ENCODE results near the gene DNAAF9.
A peak's percentile ranks its signal among the peaks of the same experiment; 100 is the strongest.
"Not testable (repeated sequence)": the region's sequence is repeated elsewhere in the genome, so short reads cannot be mapped to it uniquely, and the experiment has no call there.

Gene DNAAF9

GRCh38 chr20:3423126-3423525 lies 15.7 kb upstream of the DNAAF9 start:
- Mint-ChIP-seq H3K27me3 (no peaks in the 10 kb centered on the region), H3K36me3 (ENCODE audit: low read depth) (no peaks in the 10 kb centered on the region), H3K27ac (no peak overlapping the region), H3K4me1 (peaks cover 10% of the 10 kb centered on the region), H3K4me3 (no peak overlapping the region), H3K9me3 (no peaks in the 10 kb centered on the region)
- ATAC-seq (no peak), DNase-seq (no peak)

GRCh38 chr20:3421985-3422384 lies 14.5 kb upstream of the DNAAF9 start:
- ATAC-seq (no peak), DNase-seq (no peak)
- no peak overlapping the region for H3K27ac Mint-ChIP-seq
- no peaks in the 10 kb centered on the region for H3K9me3 Mint-ChIP-seq
- H3K4me1 Mint-ChIP-seq = peaks cover 10% of the 10 kb centered on the region
- no peaks in the 10 kb centered on the region for H3K27me3 Mint-ChIP-seq
- H3K36me3 Mint-ChIP-seq (ENCODE audit: low read depth) = no peaks in the 10 kb centered on the region
- H3K4me3 Mint-ChIP-seq = no peak overlapping the region

GRCh38 chr20:3420211-3420707 lies 12.8 kb upstream of the DNAAF9 start:
- no peaks in the 10 kb centered on the region for H3K36me3 Mint-ChIP-seq (ENCODE audit: low read depth)
- DNase-seq = peak; percentile 34
- peak overlapping the region; percentile 70 for H3K27ac Mint-ChIP-seq
- H3K27me3 Mint-ChIP-seq = no peaks in the 10 kb centered on the region
- no peak overlapping the region for H3K4me3 Mint-ChIP-seq
- H3K4me1 Mint-ChIP-seq = peaks cover 10% of the 10 kb centered on the region
- peak; percentile 99 for ATAC-seq
- no peaks in the 10 kb centered on the region for H3K9me3 Mint-ChIP-seq

GRCh38 chr20:3418161-3418560 lies 10.7 kb upstream of the DNAAF9 start:
- H3K36me3 Mint-ChIP-seq (ENCODE audit: low read depth); H3K27me3 Mint-ChIP-seq; H3K4me3 Mint-ChIP-seq; DNase-seq; H3K27ac Mint-ChIP-seq; H3K4me1 Mint-ChIP-seq; ATAC-seq; H3K9me3 Mint-ChIP-seq: not testable (repeated sequence)

- H3K27me3 Mint-ChIP-seq = no peaks in the 10 kb centered on the region
- H3K9me3 Mint-ChIP-seq = no peaks in the 10 kb centered on the region
- no peak overlapping the region for H3K27ac Mint-ChIP-seq
- no peak for DNase-seq
- H3K36me3 Mint-ChIP-seq (ENCODE audit: low read depth) = no peaks in the 10 kb centered on the region
- ATAC-seq = no peak
- H3K4me1 Mint-ChIP-seq = peaks cover 6% of the 10 kb centered on the region
- H3K4me3 Mint-ChIP-seq = no peak overlapping the region
Measured at GRCh38 chr20:3414122-3414521, 6.7 kb upstream of the DNAAF9 start.

GRCh38 chr20:3413393-3413889 lies 6.0 kb upstream of the DNAAF9 start:
- H3K4me1 Mint-ChIP-seq = peaks cover 11% of the 10 kb centered on the region
- ATAC-seq = no peak
- no peak overlapping the region for H3K27ac Mint-ChIP-seq

GRCh38 chr20:3412600-3413392 lies 5.3 kb upstream of the DNAAF9 start:
- Mint-ChIP-seq H3K36me3 (ENCODE audit: low read depth) (no peaks in the 10 kb centered on the region), H3K4me3 (no peak overlapping the region), H3K27ac (no peak overlapping the region), H3K9me3 (no peaks in the 10 kb centered on the region), H3K4me1 (peaks cover 17% of the 10 kb centered on the region), H3K27me3 (peaks cover 2% of the 10 kb centered on the region)
- ATAC-seq (no peak), DNase-seq (no peak)

More at GRCh38 chr20:3413393-3413889, 6.0 kb upstream of the DNAAF9 start:
- H3K27me3 Mint-ChIP-seq = peaks cover 2% of the 10 kb centered on the region
- H3K36me3 Mint-ChIP-seq (ENCODE audit: low read depth) = no peaks in the 10 kb centered on the region
- DNase-seq = no peak
- H3K9me3 Mint-ChIP-seq = no peaks in the 10 kb centered on the region
- H3K4me3 Mint-ChIP-seq = no peak overlapping the region

GRCh38 chr20:3410464-3410863 lies 3.0 kb upstream of the DNAAF9 start:
- H3K9me3 Mint-ChIP-seq = no peaks in the 10 kb centered on the region
- peaks cover 30% of the 10 kb centered on the region for H3K4me1 Mint-ChIP-seq
- H3K27ac Mint-ChIP-seq = no peak overlapping the region
- H3K27me3 Mint-ChIP-seq = peaks cover 4% of the 10 kb centered on the region
- H3K4me3 Mint-ChIP-seq = no peak overlapping the region
- H3K36me3 Mint-ChIP-seq (ENCODE audit: low read depth) = no peaks in the 10 kb centered on the region
- ATAC-seq (no peak), DNase-seq (no peak)

GRCh38 chr20:3409417-3409816 lies 1.9 kb upstream of the DNAAF9 start:
- H3K9me3 Mint-ChIP-seq = no peaks in the 10 kb centered on the region
- H3K36me3 Mint-ChIP-seq (ENCODE audit: low read depth) = no peaks in the 10 kb centered on the region
- DNase-seq (no peak), ATAC-seq (no peak)
- peaks cover 31% of the 10 kb centered on the region for H3K4me1 Mint-ChIP-seq
- H3K4me3 Mint-ChIP-seq = no peak overlapping the region
- H3K27me3 Mint-ChIP-seq = peaks cover 4% of the 10 kb centered on the region
- no peak overlapping the region for H3K27ac Mint-ChIP-seq

- peak; percentile 71 for DNase-seq
- ATAC-seq = peak; percentile 66
- no peaks in the 10 kb centered on the region for H3K36me3 Mint-ChIP-seq (ENCODE audit: low read depth)
Measured at GRCh38 chr20:3407771-3408637, 535 bp upstream of the DNAAF9 start.

GRCh38 chr20:3406481-3407039 lies 909 bp downstream of the DNAAF9 start:
- Mint-ChIP-seq H3K27me3 (peaks cover 4% of the 10 kb centered on the region), H3K27ac (peak overlapping the region; percentile 76), H3K4me1 (peaks cover 31% of the 10 kb centered on the region), H3K9me3 (no peaks in the 10 kb centered on the region), H3K4me3 (peak overlapping the region; percentile 86), H3K36me3 (ENCODE audit: low read depth) (no peaks in the 10 kb centered on the region)
- DNase-seq (no peak), ATAC-seq (no peak)

More at GRCh38 chr20:3407771-3408637, 535 bp upstream of the DNAAF9 start:
- Mint-ChIP-seq H3K9me3 (no peaks in the 10 kb centered on the region), H3K4me3 (peak overlapping the region; percentile 91), H3K27ac (peak overlapping the region; percentile 89), H3K27me3 (peaks cover 4% of the 10 kb centered on the region), H3K4me1 (peaks cover 31% of the 10 kb centered on the region)

- peak overlapping the region; percentile 86 for H3K4me3 Mint-ChIP-seq
- DNase-seq (no peak), ATAC-seq (no peak)
- H3K27me3 Mint-ChIP-seq = peaks cover 4% of the 10 kb centered on the region
- no peaks in the 10 kb centered on the region for H3K36me3 Mint-ChIP-seq (ENCODE audit: low read depth)
- peaks cover 31% of the 10 kb centered on the region for H3K4me1 Mint-ChIP-seq
- no peak overlapping the region for H3K27ac Mint-ChIP-seq
- no peaks in the 10 kb centered on the region for H3K9me3 Mint-ChIP-seq
Measured at GRCh38 chr20:3405696-3406358, 1.6 kb downstream of the DNAAF9 start.

- Mint-ChIP-seq H3K36me3 (ENCODE audit: low read depth) (no peaks in the 10 kb centered on the region), H3K4me1 (peaks cover 31% of the 10 kb centered on the region), H3K27me3 (peaks cover 4% of the 10 kb centered on the region), H3K27ac (no peak overlapping the region), H3K4me3 (no peak overlapping the region), H3K9me3 (no peaks in the 10 kb centered on the region)
- ATAC-seq = no peak
- DNase-seq = no peak
Measured at GRCh38 chr20:3405139-3405538, 2.3 kb downstream of the DNAAF9 start.

GRCh38 chr20:3404402-3404801 lies 3.1 kb downstream of the DNAAF9 start:
- no peak overlapping the region for H3K27ac Mint-ChIP-seq

More at GRCh38 chr20:3404402-3404801, 3.1 kb downstream of the DNAAF9 start:
- H3K36me3 Mint-ChIP-seq (ENCODE audit: low read depth) = no peaks in the 10 kb centered on the region
- no peak overlapping the region for H3K4me3 Mint-ChIP-seq
- DNase-seq = no peak
- H3K27me3 Mint-ChIP-seq = peaks cover 4% of the 10 kb centered on the region
- H3K4me1 Mint-ChIP-seq = peaks cover 26% of the 10 kb centered on the region
- H3K9me3 Mint-ChIP-seq = no peaks in the 10 kb centered on the region
- ATAC-seq = no peak

All from activated naive CD8-positive, alpha-beta T cell treated with anti-CD3 and anti-CD28 coated beads, Interleukin-2, amount 50 U/mL, for 24 hours (primary cell).